Hematopoietic multipotent progenitor cell treated with erythropoietin and hydrocortisone succinate and interleukin-3 and kit ligand, for 15 days (in vitro differentiated cells): ENCODE results near the gene WDR45.

Experiments
- DNase-seq: peaks from one replicate; pipeline ENCODE4 v3.0.0-alpha.2; 2015; ENCODE audit warnings: low spot score

WDR45 gene

DNA sequence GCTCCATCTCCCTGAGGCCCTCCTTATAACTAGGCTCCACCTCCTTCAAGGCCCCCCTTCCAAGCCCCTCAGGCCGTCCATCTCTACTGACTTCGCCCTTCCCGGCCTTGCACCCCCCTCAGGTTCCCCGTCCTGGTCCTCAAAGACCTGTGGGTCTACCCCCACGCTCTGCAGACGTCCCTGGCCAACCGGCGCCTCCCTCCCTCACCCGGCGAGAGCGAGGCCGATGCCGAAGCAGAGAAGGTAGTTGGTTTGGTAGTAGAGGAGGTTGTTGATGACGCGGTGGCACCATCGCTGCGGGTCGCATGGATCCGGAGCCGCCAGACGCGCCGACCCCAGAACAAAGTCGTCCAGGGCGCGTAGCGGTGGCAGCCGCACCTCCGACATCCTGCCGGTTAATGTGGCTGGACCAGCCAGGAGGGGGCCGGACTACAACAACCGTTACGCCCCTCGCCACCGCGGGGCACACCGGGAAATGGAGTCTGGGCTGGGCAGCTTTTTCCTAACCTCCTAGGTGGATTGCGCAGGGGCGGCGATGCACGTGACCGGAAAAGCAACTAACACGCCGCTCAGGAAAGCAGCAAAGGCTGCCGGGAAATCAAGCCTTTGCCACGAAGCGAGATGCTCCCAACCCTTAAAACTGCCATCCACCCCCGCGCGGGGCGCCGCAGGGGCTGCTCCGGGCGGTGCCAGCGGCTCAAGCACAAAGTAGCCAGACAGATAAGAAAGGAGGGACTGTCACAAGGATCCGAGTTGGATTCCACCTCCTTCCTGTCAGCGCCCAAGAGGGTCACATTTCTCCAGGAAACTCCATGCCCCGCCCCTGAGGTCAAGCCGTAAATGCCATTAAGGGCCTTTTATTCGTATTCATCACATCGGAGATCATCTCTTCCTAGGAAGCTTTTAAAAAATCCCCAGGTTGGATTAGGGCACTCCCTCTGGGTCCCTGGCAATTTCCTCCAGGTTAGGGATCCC, 5.8 kb downstream of the WDR45 start, which contains the start of gene PRAF2:
Gene PRAF2 (minus strand): TSS at position 402 of the 975 bp plus-strand sequence. CDS start 15 bp downstream, at position 387.
- peak; percentile 87 for DNase-seq

DNA sequence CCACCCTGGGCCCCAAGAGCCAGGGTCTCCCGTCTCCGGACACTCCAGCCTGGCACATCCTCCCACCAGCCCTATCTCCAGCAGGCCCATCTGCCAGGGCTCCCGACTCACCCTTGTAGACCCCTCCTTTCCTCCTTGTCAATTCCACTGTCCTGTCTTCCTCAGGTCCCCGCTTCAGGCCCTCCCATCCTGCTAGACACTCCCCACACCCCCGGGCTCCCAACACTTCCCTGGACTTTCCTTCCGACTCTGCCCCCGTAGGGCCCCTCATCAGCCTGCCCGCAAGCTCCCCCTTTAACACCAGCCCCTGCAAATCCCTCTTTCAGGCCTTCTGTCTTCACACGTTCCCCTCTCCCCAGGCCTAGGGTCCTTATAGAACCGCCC, 7.0 kb downstream of the WDR45 start:
- no peak for DNase-seq

DNA sequence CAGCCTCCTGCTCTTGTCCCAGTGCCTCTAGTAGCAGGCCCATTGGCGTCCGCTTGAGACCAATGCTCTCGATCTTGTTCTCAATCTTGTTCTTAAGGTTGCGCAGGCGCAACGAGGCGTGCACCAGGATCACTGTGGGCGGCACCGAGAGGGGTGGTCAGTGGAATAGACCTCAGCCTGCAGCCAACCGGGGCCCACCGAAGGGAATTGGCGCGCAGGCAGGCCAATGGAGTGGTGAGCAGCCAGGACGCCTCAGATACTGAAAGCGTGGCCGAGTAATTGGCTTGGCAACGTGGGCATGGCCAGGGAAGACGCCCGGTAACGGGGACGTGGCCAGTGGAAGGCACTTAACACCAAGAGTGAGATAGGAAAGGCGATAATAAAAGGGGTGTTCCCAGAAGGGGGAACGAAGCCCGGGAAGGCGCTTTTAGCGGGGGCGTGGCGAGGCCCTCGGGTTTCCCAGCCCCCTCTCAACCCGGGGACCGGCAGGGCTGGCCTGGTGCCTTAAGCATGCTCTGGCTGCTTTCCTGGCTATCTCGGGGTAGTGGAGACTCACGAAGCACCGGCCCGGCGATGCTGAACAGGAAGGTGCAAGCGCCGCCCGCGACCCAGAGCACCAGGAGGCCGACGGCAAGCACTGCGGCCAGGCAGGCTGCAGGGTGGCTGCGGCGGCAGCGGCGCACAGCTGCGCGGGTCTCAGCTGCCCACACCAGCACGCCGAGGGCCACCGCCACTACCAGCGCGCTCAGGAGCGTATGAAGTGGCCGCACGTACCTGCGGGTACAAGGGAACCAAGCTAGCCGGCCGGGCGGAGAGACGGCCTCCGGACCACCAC, 7.6 kb downstream of the WDR45 start:
- DNase-seq: no peak

DNA sequence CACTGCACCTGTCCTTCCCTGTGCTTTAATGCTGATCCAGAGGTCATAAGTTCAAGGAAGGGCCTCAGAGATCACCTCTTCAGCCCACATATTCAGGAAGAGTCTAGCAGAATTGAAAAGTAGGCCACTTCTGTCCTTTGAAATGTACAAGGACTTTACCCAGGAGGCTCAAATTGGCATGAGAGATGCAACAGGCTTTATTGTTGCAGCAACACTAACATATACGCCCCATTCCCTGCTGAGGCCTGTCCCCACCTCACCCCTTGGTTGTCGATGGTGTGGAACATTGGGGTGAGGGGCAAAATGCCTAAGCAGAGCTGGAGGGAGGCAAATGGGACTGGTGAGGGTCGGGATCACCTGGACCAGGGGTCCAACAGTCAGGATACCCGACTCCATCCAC, 8.7 kb downstream of the WDR45 start:
- DNase-seq: no peak

DNA sequence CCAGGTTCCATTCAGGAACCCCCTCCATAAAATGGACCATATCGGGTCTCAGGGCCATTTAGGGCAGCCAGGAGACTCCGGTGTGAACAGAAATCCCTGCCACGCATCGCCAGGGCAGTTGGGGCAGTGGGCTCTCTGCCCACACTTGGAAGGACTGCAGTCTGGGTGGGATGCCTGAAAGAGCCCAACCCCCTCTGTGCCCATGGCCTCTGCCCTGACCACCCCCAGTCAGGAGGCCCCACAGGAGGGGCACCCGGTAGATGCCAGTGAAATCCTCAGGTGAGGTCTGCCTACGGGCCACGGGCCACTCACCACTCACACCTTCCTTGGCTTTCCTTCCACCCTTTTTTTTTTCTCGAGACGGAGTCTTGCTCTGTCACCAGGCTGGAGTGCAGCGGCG, 10.6 kb downstream of the WDR45 start:
- no peak for DNase-seq

DNA sequence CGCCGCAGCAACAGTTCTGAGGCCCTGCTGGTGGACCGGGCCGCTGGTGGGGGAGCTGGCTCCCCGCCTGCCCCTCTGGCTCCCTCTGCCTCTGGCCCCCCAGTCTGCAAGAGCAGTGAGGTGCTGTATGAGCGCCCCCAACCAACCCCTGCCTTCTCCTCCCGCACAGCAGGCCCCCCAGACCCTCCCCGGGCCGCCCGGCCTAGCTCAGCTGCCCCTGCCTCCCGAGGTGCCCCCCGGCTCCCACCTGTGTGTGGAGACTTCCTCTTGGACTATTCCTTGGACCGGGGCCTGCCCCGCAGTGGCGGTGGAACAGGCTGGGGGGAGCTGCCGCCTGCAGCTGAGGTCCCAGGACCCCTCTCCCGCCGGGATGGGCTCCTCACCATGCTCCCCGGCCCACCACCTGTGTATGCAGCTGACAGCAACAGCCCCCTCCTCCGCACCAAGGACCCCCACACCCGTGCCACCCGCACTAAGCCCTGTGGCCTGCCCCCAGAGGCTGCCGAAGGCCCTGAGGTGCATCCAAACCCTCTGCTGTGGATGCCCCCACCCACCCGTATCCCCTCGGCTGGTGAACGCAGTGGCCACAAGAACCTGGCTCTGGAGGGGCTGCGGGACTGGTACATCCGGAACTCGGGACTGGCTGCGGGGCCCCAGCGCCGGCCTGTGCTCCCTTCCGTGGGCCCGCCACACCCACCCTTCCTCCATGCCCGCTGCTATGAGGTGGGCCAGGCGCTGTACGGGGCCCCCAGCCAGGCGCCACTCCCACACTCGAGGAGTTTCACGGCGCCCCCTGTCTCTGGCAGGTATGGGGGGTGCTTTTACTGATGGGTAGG, 12.2 kb downstream of the WDR45 start:
- DNase-seq: no peak

DNA sequence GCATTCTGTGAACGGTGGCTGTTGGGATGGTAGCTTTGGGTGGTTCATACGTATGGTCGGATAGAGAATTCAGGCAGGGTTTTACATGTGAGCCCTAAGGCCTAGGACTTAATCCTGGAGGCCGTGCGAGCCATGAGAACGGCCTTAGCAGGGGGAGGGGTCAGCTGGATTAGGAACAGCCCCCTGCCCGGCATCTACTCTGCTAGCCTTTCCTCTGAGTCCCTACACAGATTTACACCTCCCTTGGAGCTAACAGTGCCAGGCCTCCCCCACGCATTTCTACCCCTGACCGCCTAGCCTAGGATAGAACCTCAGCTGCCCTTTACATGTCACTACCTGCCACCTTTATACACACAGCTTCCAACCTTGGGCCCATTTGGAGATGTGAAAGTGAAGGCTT, 13.0 kb downstream of the WDR45 start:
- no peak for DNase-seq

DNA sequence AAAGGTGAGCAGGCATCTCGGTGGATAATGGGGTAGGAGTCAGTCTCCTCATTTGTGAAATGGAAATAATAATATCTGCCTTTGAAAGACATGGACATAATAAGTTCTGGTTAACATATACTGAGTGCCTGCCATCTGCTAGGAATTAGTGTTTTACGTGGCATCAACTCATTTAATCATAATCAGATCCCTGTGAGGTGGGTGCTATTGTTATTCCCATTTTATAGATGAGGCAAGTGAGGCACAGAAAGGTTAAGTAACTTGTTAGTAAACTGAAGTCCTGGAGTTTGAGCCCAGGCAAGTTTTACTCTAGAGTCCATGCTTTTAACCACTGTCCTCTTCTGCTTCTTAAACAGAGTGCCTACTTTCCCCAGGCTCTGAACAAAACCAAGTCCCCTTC, 13.4 kb downstream of the WDR45 start:
- DNase-seq: no peak

DNA sequence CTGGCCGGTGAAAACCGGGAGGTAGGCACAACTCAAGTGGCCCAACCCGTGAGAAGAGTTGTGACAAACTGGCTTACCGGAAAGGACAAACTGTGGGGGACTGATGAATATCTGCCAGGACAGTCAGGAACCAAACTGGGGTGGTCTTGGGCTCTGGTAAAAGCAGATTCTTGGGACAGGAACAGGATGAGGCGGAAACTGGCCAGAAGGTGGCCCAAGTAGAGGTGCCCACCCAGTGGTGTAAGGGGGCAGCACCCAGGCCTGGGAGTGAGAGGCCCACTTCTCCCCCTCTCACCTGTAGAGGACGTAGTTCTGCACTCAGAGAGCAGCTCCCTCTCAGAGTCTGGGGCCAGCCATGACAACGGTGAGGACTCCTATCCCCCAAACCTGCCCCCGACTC, 15.0 kb downstream of the WDR45 start:
- no peak for DNase-seq

DNA sequence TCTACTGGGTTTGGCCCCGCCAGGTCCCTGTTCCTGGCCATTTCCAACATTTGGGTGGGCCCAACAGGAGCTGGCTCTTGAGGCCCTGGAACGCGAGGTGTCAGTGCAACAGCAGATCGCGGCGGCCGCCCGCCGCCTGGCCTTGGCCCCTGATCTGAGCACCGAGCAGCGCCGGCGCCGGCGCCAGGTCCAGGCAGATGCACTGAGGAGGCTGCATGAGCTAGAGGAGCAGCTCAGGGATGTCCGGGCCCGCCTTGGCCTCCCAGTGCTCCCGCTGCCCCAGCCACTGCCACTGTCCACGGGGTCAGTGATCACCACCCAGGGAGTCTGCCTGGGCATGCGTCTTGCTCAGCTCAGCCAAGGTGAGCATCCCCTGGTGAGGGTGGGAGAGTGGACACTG, 15.4 kb downstream of the WDR45 start:
- DNase-seq: no peak

DNA sequence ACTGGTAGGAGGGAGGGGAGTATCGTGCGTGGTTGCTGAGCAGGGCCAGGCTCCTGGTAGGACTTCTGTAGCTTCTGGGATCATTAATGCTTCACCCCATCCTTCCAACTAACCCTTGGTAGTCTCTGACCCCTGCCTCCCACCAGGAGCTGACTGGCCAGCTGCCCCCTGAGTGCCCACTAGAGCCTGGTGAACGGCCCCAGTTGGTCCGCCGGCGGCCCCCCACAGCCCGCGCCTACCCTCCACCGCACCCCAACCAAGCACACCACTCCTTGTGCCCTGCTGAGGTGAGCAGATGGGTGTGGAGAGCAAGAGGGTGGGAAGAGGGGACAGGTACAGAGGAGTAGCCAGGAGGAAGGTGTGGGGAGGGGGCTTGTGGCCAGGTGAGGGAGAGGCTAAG, 16.0 kb downstream of the WDR45 start:
- DNase-seq: no peak

DNA sequence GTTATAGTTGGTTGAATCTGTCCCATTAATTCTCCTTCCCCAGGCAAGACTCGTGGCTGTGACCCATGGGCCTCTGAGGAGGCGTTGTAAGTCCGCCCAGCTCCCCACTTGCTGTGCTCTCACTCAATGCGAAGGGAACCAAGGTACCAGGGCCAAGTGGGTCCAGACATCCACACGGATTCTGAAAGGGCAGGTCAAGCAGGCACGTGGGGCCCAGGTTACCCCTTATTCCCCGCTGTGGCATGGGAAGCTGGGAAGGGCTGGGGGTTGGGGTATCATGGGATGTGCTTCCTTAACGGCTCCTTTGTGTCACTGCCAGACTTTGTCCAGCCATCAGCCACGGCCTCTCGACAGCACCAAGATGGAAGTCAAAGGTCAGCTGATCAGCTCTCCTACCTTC, 17.8 kb downstream of the WDR45 start:
- no peak for DNase-seq

DNA sequence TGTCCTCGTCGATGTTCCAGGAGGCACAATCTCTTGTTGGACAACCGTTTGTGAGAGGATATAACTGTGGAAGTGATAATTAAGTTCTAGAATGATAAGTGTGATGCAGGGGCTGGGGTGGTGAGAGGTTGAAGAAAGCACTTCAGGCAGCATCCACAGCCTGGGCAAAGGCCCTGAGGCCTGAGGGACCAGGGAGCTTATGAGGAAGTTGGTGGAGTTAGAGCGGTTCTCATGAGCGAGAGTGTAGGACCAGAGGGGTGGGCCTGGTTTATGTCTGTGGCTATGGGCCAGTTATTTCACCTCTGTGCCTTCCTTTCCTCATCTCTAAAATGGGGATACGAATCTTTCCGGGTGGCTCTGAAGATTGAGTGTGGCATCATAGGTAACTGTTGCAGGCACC, 18.2 kb downstream of the WDR45 start:
- DNase-seq: no peak

DNA sequence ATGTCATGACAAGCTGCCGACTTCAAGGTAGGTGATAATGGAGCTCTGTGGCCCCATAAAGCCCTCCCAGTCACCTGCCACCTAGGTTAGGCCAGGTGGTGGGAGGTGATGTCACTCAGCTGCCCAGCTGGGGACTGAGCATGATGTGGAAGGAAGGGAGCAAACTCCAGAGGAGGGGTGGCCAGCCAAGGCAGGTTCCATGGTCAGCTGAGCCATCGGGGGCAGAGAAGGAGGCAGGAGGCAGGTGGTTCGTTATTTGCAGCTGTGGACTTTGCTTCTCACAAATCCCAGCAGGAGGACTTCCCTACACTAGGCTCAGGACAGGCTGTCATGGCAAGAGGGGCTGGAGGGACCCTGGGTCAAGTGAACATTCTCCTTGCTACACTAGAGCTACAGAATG, 18.8 kb downstream of the WDR45 start:
- no peak for DNase-seq

DNA sequence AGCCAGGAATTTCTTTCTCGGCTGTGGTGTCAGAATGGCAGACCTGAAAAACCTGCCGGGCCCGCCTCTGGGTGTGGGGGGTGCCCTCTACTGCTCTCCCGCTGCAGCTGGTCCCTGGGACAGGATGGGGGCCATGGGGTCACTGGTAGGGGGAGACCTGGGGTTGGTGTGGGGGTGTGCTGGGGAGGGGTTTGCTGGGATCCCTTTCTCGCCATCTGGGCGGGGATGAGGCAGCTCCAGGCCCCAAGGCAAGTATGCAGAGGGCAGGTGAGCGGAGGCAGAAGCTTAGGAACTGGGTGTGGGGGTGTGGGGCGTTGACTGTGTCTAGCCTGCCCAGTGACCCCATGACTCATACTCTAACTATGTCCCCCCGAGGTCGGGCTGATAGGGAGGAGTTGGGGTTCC, 20.0 kb downstream of the WDR45 start:
- no peak for DNase-seq

DNA sequence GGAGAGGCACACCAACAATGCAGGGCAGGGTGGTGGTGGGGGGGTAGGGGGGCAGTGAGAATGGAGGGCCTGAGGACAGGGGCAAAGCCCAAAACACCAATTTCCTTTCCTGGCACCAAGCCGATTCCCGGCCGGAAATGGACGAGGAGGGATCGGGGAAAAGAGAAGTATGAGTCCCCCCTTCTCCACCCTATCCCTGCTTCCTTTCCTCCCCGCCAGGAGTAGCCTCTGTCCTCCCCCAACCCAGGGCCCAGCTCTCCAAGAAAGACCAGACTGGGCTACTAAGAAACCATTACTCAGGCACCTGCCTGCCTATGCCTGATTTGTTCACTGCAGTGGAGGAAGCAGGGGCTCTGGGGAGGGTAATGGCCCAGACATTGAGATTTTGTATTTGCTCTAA, 20.5 kb downstream of the WDR45 start:
- no peak for DNase-seq

DNA sequence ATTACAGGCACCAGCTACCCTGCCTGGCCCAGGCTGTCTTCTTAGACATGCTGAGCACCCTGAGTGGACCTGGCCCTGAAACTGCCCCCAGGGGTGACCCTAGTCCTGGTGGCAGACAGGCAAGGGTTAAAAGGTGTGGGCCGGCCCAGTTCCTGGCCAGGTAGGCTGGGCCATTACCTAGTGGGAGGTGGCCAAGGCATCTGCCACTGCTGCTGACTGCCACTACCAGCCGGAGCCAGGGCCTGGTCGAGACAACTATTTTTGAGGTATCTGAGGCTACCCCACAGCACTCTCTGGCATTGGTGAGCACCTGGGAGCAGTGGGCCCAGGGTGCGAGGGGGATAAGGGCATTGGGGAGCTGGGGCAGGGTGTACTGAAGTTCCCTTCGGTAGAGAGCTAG, 20.9 kb downstream of the WDR45 start, which contains the start of gene CCDC120:
Gene CCDC120 (plus strand): TSS at position 206 of the 400 bp plus-strand sequence. CDS start 3,043 bp downstream, outside the sequence.
- no peak for DNase-seq

DNA sequence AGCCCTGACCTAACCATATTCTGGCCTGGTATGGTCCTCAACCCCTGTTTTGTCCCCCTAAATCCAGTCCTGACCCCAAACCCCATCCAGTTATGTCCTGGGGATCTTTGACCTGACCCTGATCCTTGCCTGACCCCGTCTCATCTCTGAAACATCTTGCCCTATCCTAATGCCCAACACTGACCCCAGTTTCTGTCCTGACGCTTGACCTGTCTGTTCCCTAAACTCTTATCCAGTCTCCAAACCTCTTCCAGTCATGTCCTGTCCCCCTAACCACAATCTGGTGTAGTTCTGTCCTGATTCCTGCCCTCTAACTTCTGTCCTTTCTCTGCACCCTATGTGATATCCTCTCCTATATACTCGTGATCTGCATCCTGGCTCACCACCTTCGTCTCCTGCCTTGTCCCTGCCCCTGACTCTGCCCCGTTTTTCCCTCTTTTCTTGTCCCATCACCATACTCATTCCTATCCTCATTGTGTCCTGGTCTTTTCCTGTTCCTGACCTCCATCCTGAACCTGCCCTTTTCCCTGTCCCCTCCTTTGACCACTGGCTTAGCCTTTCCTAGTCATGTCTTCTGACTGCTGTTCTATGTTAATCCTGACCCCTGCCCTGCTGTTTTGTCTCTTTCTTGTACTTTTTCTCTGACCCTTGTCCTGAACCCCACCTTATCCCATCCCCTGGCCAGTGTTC, 25.5 kb downstream of the WDR45 start:
- DNase-seq: no peak

DNA sequence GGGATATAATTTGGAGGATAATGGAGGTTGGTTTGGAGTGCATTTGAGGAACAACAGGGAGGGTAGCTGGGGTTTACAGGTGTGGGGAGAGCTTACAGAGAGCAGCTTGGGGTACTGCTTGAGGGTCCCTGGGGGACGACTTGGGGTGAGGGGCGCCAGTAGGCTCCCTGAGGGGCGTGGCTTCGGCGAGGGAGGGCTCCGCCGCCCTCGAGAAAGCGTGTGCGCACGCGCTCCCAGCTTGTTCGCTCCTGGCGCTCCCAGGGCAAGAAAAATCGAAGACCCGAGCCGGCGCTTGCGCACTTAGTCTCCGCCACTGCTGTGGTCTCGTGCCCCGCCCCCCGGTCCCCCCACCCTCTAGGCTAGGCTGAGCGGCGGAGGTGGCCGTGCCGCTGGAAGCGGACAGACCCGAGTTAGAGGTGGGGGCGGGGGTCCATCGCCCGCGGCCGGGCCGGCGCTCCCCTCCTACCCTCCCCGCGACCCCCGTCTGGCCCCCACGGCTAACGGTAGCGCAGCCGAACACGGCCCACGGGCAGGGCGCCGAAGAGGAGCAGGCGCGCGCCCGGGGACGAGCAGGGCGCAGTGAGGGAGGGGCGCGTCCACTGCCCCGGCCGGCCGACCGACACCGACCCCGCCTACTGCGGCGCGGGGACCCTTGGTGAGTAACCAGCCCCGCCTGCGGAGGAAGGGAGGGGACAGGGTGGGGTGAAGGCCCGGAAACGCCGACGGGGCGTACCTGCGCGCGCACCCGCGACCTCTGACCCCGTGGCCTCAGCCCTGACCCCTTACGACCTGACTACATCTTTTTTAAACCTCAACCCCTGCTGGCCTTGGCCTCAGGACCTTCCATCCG, 26.2 kb downstream of the WDR45 start:
- DNase-seq: no peak

DNA sequence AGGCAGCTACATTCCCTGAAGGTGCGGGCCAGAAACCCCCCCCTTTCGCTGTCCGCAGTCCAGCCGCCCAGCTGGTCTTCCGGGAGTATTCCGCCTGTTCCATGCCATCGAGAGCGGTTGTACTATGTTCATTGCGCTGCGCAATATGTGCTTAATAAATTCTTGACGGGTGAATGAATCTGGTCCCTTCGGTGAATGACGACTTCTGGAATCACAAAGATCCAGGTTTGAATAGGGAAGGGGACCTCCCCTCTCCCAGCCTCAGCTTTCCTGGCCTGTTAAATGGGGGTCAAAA, 35.8 kb downstream of the WDR45 start:
- DNase-seq: no peak
